ENCODE measurements around the gene CALHM1. TPM values are rescaled to one million over a fixed set of nuclear protein-coding genes. Genes with fewer than 3 reads are reported as not detected.

The CALHM1 gene
- total RNA-seq, 1 donor from 2014 or later, result not detected

DNA sequence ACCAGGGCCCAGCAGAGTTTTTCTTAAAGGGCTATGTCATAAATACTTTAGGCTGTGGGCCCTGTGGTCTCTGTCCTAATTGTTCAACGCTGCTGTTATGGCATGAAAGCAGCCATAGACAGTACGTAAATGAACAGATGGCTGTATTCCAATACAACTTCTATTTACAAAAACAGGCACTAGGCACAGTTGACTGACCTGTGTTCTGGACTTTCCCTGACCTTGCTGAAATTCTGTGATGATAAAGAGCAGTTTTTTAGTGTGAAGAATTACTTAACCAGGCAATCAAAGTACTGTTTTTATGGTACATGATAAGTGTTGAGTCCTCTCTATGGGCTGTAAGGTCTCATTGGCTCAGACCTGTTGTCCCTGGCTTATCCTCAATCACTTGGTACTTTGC lies 45.1 kb downstream of the CALHM1 start:
- H3K9me3 Mint-ChIP-seq (ENCODE audit: unreplicated experiment), result no peaks in the 10 kb centered on the region
- TF ChIP-seq, protein P1, sequence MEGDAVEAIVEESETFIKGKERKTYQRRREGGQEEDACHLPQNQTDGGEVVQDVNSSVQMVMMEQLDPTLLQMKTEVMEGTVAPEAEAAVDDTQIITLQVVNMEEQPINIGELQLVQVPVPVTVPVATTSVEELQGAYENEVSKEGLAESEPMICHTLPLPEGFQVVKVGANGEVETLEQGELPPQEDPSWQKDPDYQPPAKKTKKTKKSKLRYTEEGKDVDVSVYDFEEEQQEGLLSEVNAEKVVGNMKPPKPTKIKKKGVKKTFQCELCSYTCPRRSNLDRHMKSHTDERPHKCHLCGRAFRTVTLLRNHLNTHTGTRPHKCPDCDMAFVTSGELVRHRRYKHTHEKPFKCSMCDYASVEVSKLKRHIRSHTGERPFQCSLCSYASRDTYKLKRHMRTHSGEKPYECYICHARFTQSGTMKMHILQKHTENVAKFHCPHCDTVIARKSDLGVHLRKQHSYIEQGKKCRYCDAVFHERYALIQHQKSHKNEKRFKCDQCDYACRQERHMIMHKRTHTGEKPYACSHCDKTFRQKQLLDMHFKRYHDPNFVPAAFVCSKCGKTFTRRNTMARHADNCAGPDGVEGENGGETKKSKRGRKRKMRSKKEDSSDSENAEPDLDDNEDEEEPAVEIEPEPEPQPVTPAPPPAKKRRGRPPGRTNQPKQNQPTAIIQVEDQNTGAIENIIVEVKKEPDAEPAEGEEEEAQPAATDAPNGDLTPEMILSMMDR (IDR thresholded peaks at IDR 0.05), result no peak
- peaks cover 53% of the 10 kb centered on the region for H3K36me3 Mint-ChIP-seq (ENCODE audit: unreplicated experiment)
- H3K27ac Mint-ChIP-seq (ENCODE audit: unreplicated experiment), result no peak overlapping the region
- DNase-seq (ENCODE audit: extremely low spot score, unreplicated experiment), result no peak
- H3K4me1 Mint-ChIP-seq (ENCODE audit: unreplicated experiment), result no peaks in the 10 kb centered on the region
- H3K4me3 Mint-ChIP-seq (ENCODE audit: unreplicated experiment), result no peak overlapping the region
- H3K27me3 Mint-ChIP-seq (ENCODE audit: unreplicated experiment), result no peaks in the 10 kb centered on the region

Other genes with a start within 250 kb of the CALHM1 start
- gene RPEL1, start 213.0 kb downstream of the CALHM1 start, total RNA-seq, result not detected in 2 replicates
- gene INA, start 181.8 kb downstream of the CALHM1 start, total RNA-seq, result 2.4 and 2.5 TPM in 2 replicates
- gene PCGF6, start 107.8 kb downstream of the CALHM1 start, total RNA-seq, result 12.3 and 14.2 TPM in 2 replicates
- gene TAF5, start 90.9 kb downstream of the CALHM1 start, total RNA-seq, result 4.2 and 4.5 TPM in 2 replicates
- gene ATP5MK, start 62.4 kb downstream of the CALHM1 start, total RNA-seq, result 293 and 307 TPM in 2 replicates
- gene PDCD11, start 62.3 kb downstream of the CALHM1 start, total RNA-seq, result 32.6 and 35.3 TPM in 2 replicates
- gene CALHM2, start 6.5 kb downstream of the CALHM1 start, total RNA-seq, result 1.9 and 2.1 TPM in 2 replicates
- not detected in 2 replicates for gene CALHM3, start 20.3 kb upstream of the CALHM1 start, total RNA-seq
- gene NEURL1, start 34.8 kb upstream of the CALHM1 start, total RNA-seq, result 1.0 and 2.5 TPM in 2 replicates

All from osteocyte (in vitro differentiated cells).